GM04504 (cell line): Measurements from ENCODE around the gene ARMC5.
"Not testable (repeated sequence)": the region's sequence is repeated elsewhere in the genome, so short reads cannot be mapped to it uniquely, and the experiment has no call there.

Experiments
- DNase-seq: peaks from one replicate; pipeline ENCODE4 v3.0.0-alpha.2; 2012; ENCODE audit warnings: low read depth

ARMC5 gene

GRCh38 chr16:31477220-31478216 lies 18.2 kb downstream of the ARMC5 start:
- DNase-seq = no peak

GRCh38 chr16:31478956-31479355 lies 19.7 kb downstream of the ARMC5 start:
- no peak for DNase-seq

- DNase-seq = no peak
Measured at GRCh38 chr16:31479751-31480150, 20.4 kb downstream of the ARMC5 start.

GRCh38 chr16:31480851-31481536 lies 21.7 kb downstream of the ARMC5 start:
- no peak for DNase-seq

- DNase-seq = no peak
Measured at GRCh38 chr16:31483081-31483480, 23.8 kb downstream of the ARMC5 start, which contains the start of gene SLC5A2. Gene SLC5A2 (plus strand): TSS chr16:31483123. CDS start chr16:31483137, 14 bp downstream.

GRCh38 chr16:31484048-31484447 lies 24.7 kb downstream of the ARMC5 start:
- DNase-seq = not testable (repeated sequence)

GRCh38 chr16:31484491-31485171 lies 25.3 kb downstream of the ARMC5 start:
- no peak for DNase-seq

GRCh38 chr16:31485571-31485970 lies 26.3 kb downstream of the ARMC5 start:
- no peak for DNase-seq

GRCh38 chr16:31486045-31486444 lies 26.7 kb downstream of the ARMC5 start:
- DNase-seq = no peak

- no peak for DNase-seq
Measured at GRCh38 chr16:31487071-31487719, 27.9 kb downstream of the ARMC5 start.

- no peak for DNase-seq
Measured at GRCh38 chr16:31487720-31488467, 28.6 kb downstream of the ARMC5 start.

- DNase-seq = no peak
Measured at GRCh38 chr16:31488468-31489297, 29.4 kb downstream of the ARMC5 start.

- DNase-seq = no peak
Measured at GRCh38 chr16:31489298-31489564, 29.9 kb downstream of the ARMC5 start.

GRCh38 chr16:31489616-31490584 lies 30.6 kb downstream of the ARMC5 start:
- no peak for DNase-seq

GRCh38 chr16:31491778-31492418 lies 32.6 kb downstream of the ARMC5 start:
- no peak for DNase-seq

GRCh38 chr16:31493506-31494125 lies 34.3 kb downstream of the ARMC5 start:
- no peak for DNase-seq

GRCh38 chr16:31496670-31497069 lies 37.4 kb downstream of the ARMC5 start:
- no peak for DNase-seq

- no peak for DNase-seq
Measured at GRCh38 chr16:31498493-31498892, 39.2 kb downstream of the ARMC5 start.
